H1 (cell line): ENCODE results near the gene TFR2. TPM values are rescaled to one million over a fixed set of nuclear protein-coding genes. Genes with fewer than 3 reads are reported as not detected.

Experiments used
- CTCF ChIA-PET: fragments of 300-600 bp; sonication (Branson Sonifier 250); formaldehyde crosslinking; loops from one replicate; lab custom pipeline; 2021; ENCODE audit not compliant: partially characterized antibody; lab: Charles Lee
- POLR2A ChIA-PET: fragments of 300-600 bp; sonication (Branson Sonifier 250); formaldehyde crosslinking; loops from one replicate; lab custom pipeline; 2021; ENCODE audit warnings: inconsistent platforms; ENCODE audit not compliant: partially characterized antibody; lab: Charles Lee
- DNase-seq, 2 experiments: peaks; one replicate each; pipeline versions ENCODE4 v3.0.0 to v3.0.0-alpha.2; 2010 to 2022; ENCODE audit warnings: low spot score in 2 of 2, low read depth in 1 of 2, mixed read lengths in 1 of 2
- FAIRE-seq: peaks from 2 replicates; lab custom pipeline; 2011; peaks lifted over from hg19 to GRCh38; lab: Jason Lieb, UNC
- H2AFZ ChIP-seq: 2 replicates; pipeline ENCODE4 v1.8.1; 2012; ENCODE audit warnings: low read length, inconsistent platforms
- H2AK5ac ChIP-seq: 2 replicates; pipeline ENCODE4 v1.6.1; 2013; ENCODE audit warnings: low read depth, low read length
- H2BK120ac ChIP-seq: replicated peaks from 2 replicates; pipeline ENCODE3; 2013; ENCODE audit warnings: low read depth, low read length, inconsistent platforms
- H2BK12ac ChIP-seq: 2 replicates; pipeline ENCODE4 v1.6.1; 2013; ENCODE audit warnings: low read depth, low read length
- H2BK15ac ChIP-seq: 2 replicates; pipeline ENCODE4 v1.6.1; 2013; ENCODE audit warnings: low read length
- H2BK20ac ChIP-seq: 2 replicates; pipeline ENCODE4 v1.6.1; 2013; ENCODE audit warnings: low read length
- H2BK5ac ChIP-seq: 2 replicates; pipeline ENCODE4 v1.6.1; 2013; ENCODE audit warnings: low read depth, low read length
- H3K14ac ChIP-seq: 2 replicates; pipeline ENCODE4 v1.6.1; 2013; ENCODE audit warnings: inconsistent platforms; ENCODE audit not compliant: insufficient read length
- H3K18ac ChIP-seq: 2 replicates; pipeline ENCODE4 v1.6.1; 2013; ENCODE audit warnings: low read length; ENCODE audit errors: extremely low read depth
- H3K23ac ChIP-seq: 2 replicates; pipeline ENCODE4 v1.6.1; 2013; ENCODE audit warnings: inconsistent platforms; ENCODE audit not compliant: insufficient read length
- H3K23me2 ChIP-seq: 2 replicates; pipeline ENCODE4 v1.6.1; 2013; ENCODE audit warnings: low read depth, low read length
- H3K27ac ChIP-seq: 2 replicates; pipeline ENCODE4 v1.6.1; 2011; ENCODE audit warnings: low read depth, low read length, inconsistent platforms
- H3K27me3 ChIP-seq, 4 experiments: replicated peaks in 1 of 4; 1 replicate in 1 of 4; 2 replicates in 3 of 4; pipeline versions ENCODE4 v1.6.1 to v1.8.1; 2011 to 2013; ENCODE audit warnings: low read length in 3 of 4, mild to moderate bottlenecking in 3 of 4, inconsistent platforms in 2 of 4, mixed read lengths in 2 of 4, moderate library complexity in 1 of 4; ENCODE audit not compliant: control insufficient read depth in 3 of 4, insufficient read depth in 3 of 4; ENCODE audit errors: extremely low read depth in 1 of 4
- H3K36me3 ChIP-seq, 4 experiments: 2 replicates each; pipeline versions ENCODE4 v1.6.1 to v1.8.1; 2011 to 2013; ENCODE audit warnings: mild to moderate bottlenecking in 4 of 4, low read length in 3 of 4, moderate library complexity in 2 of 4, control low read depth in 1 of 4, inconsistent platforms in 1 of 4; ENCODE audit not compliant: insufficient read depth in 4 of 4, control insufficient read depth in 2 of 4
- H3K4ac ChIP-seq: replicated peaks from 2 replicates; pipeline ENCODE3; 2013; ENCODE audit warnings: low read length, low read depth, mixed read lengths, inconsistent platforms; ENCODE audit not compliant: insufficient read length
- H3K4me1 ChIP-seq, 4 experiments: replicated peaks in 1 of 4; 1 replicate in 1 of 4; 2 replicates in 3 of 4; pipeline versions ENCODE4 v1.6.1 to v1.8.1; 2011 to 2013; ENCODE audit warnings: low read length in 3 of 4, inconsistent platforms in 2 of 4, mixed read lengths in 1 of 4; ENCODE audit not compliant: insufficient read depth in 4 of 4, control insufficient read depth in 3 of 4
- H3K4me2 ChIP-seq, 2 experiments: 2 replicates each; pipeline versions ENCODE4 v1.6.1 to v1.8.1; 2011 to 2013; ENCODE audit warnings: low read depth in 2 of 2, low read length in 2 of 2, control low read depth in 1 of 2, inconsistent platforms in 1 of 2, mild to moderate bottlenecking in 1 of 2; ENCODE audit not compliant: insufficient read depth in 1 of 2
- H3K4me3 ChIP-seq, 4 experiments: fragments of 200-600, 300-600 bp in 1 of 4; sonication (generic), shearing (Covaris generic), sonication (Bioruptor Twin) in 1 of 4; 2 replicates each; pipeline versions ENCODE4 v1.5.1 to v1.8.1; 2011 to 2016; ENCODE audit warnings: low read length in 4 of 4, low read depth in 3 of 4, control low read depth in 2 of 4, inconsistent platforms in 2 of 4, mild to moderate bottlenecking in 2 of 4, mixed read lengths in 1 of 4, moderate library complexity in 1 of 4; ENCODE audit not compliant: insufficient read depth in 2 of 4; ENCODE audit errors: extremely low read depth in 1 of 4
- H3K56ac ChIP-seq: replicated peaks from 2 replicates; pipeline ENCODE3; 2013; ENCODE audit warnings: low read depth, mild to moderate bottlenecking, mixed read lengths, low read length, inconsistent platforms; ENCODE audit not compliant: insufficient read length
- H3K79me1 ChIP-seq: 2 replicates; pipeline ENCODE4 v1.6.1; 2013; ENCODE audit warnings: low read depth, low read length, control low read depth
- H3K79me2 ChIP-seq, 2 experiments: 2 replicates each; pipeline versions ENCODE4 v1.6.1 to v1.8.1; 2012 to 2013; ENCODE audit warnings: low read length in 2 of 2, mild to moderate bottlenecking in 2 of 2, inconsistent platforms in 1 of 2; ENCODE audit not compliant: insufficient read depth in 2 of 2, control insufficient read depth in 1 of 2
- H3K9ac ChIP-seq, 4 experiments: replicated peaks in 1 of 4; 1 replicate in 1 of 4; 2 replicates in 3 of 4; pipeline versions ENCODE4 v1.6.1 to v1.8.1; 2011 to 2013; ENCODE audit warnings: low read depth in 3 of 4, low read length in 3 of 4, control low read depth in 2 of 4, mild to moderate bottlenecking in 2 of 4, moderate library complexity in 2 of 4, inconsistent platforms in 1 of 4; ENCODE audit errors: extremely low read depth in 1 of 4
- H3K9me3 ChIP-seq, 2 experiments: 2 replicates each; pipeline versions ENCODE4 v1.6.1 to v1.8.1; 2012 to 2013; ENCODE audit warnings: mild to moderate bottlenecking in 2 of 2, moderate library complexity in 2 of 2, control low read depth in 1 of 2, inconsistent platforms in 1 of 2, low read depth in 1 of 2, low read length in 1 of 2, mixed read lengths in 1 of 2; ENCODE audit not compliant: insufficient read depth in 2 of 2
- H4K20me1 ChIP-seq, 2 experiments: replicated peaks in 1 of 2; 2 replicates each; pipeline versions ENCODE3 to v1.8.1; 2011 to 2013; ENCODE audit warnings: inconsistent platforms in 2 of 2, low read length in 2 of 2, mild to moderate bottlenecking in 1 of 2; ENCODE audit not compliant: insufficient read depth in 2 of 2, control insufficient read depth in 1 of 2
- H4K5ac ChIP-seq: 2 replicates; pipeline ENCODE4 v1.6.1; 2013; ENCODE audit warnings: low read length, low read depth, mixed read lengths, inconsistent platforms; ENCODE audit not compliant: insufficient read length
- H4K8ac ChIP-seq: 2 replicates; pipeline ENCODE4 v1.8.0; 2013; ENCODE audit warnings: mild to moderate bottlenecking, moderate library complexity, low read length, inconsistent platforms; ENCODE audit not compliant: insufficient read depth; ENCODE audit errors: extremely low read depth
- H4K91ac ChIP-seq: replicated peaks from 2 replicates; pipeline ENCODE3; 2013; ENCODE audit warnings: low read length, mixed read lengths, inconsistent platforms; ENCODE audit not compliant: insufficient read length
- WGBS, 2 experiments: shearing (Covaris generic) in 1 of 2; methylation state at CpG; one replicate each; pipeline versions ENCODE4 v1.1.6 to v1.1.7; 2013 to 2015; ENCODE audit warnings: low lambda C conversion rate in 2 of 2, mixed read lengths in 2 of 2, inconsistent platforms in 1 of 2, low coverage in 1 of 2, missing lambda C conversion rate in 1 of 2; ENCODE audit not compliant: insufficient replicate concordance in 2 of 2, insufficient coverage in 1 of 2, insufficient read length in 1 of 2; ENCODE audit errors: extremely low coverage in 1 of 2, missing lambda C conversion rate in 1 of 2; 5-methylcytosine and 5-hydroxymethylcytosine counted together
- polyA plus RNA-seq, 7 experiments: library from polyadenylated mRNA; depleted of rRNA in 3 of 7; stranded (reverse) in 5 of 7; unstranded in 2 of 7; fragments of >200 nt in 5 of 7; fragments of 200-250 nt in 2 of 7; gene quantifications; 1 replicate in 5 of 7; 2 replicates in 1 of 7; 4 replicates in 1 of 7; pipeline versions ENCODE4 v1.2.1 to v1.2.3, GENCODE V29; 2011 to 2013; ENCODE audit warnings: missing spikeins in 2 of 7, mixed read lengths in 2 of 7
- total RNA-seq: library from RNA; stranded (reverse); fragmentation: NEBNext Ultra II Directional; extraction: Animal tissue kit (Norgen Biotek cat#: 25700); gene quantifications from 2 replicates; pipeline ENCODE4 v1.2.1, GENCODE V29; 2021

Gene TFR2
- total and polyA plus RNA-seq, 2 of the 8 experiments (the other 6 are each of a cell fraction or from before 2014, with no cell fraction given), result 4.6 to 5.7 TPM

GRCh38 chr7:100627238-100627549 lies 14.2 kb downstream of the TFR2 start:
- Histone ChIP-seq H4K8ac (peak overlapping the region; percentile 57; the same call in 1 of the 2 replicates), H4K20me1 (peaks cover 0 to 2% of the 10 kb centered on the region in 2 experiments), H3K23me2 (peaks cover 4% of the 10 kb centered on the region; the same call in 1 of the 2 replicates), H3K79me2 (no peaks in the 10 kb centered on the region), H3K4me1 (peaks cover 0 to 11% (median 6%) of the 10 kb centered on the region in 4 experiments; a peak in 6 of 7 replicates), H3K79me1 (no peaks in the 10 kb centered on the region), H3K14ac (no peak overlapping the region), H2BK20ac (no peak overlapping the region; the same call in 1 of the 2 replicates), H3K23ac (no peak overlapping the region), H3K27ac (no peak overlapping the region), H3K36me3 (no peaks in the 10 kb centered on the region), H2AK5ac (no peak overlapping the region; the same call in 1 of the 2 replicates), H2BK15ac (0 out of 2 replicates have a peak overlapping the region, but pooled peaks have one; percentile 34), H3K4me3 (peak overlapping the region in 1 of 4 experiments; percentile 63; a peak in 4 of 8 replicates), H3K9me3 (no peaks in the 10 kb centered on the region), H3K27me3 (peaks cover 0 to 9% (median 4%) of the 10 kb centered on the region in 4 experiments; a peak in 5 of 7 replicates), H3K18ac (peak overlapping the region; percentile 24), H4K5ac (no peak overlapping the region), H2BK5ac (no peak overlapping the region), H2BK12ac (no peak overlapping the region), H2BK120ac (no peak overlapping the region), H2AFZ (no peak overlapping the region), H3K56ac (no peak overlapping the region), H4K91ac (peak overlapping the region; percentile 85), H3K4me2 (peak overlapping the region; percentile 59 to 83), H3K9ac (no peak overlapping the region), H3K4ac (peak overlapping the region; percentile 85)
- FAIRE-seq (no peak), DNase-seq (peak in 1 of 2 experiments; percentile 58)
- WGBS, 2 experiments, result 89% methylated on average over 19 of the region's 21 CpGs; no CpG with 5 or more reads in 1 of the 2 experiments
- POLR2A ChIA-PET, result interaction anchor here (0.6 to 2.4 kb wide), 8 partner anchors 13 to 198 kb away, joined by 3 to 8 read pairs (median 4); partner anchors contain the start of genes ACTL6B, MEPCE and MOSPD3
- CTCF ChIA-PET, result interaction anchor here (0.5 to 2.2 kb wide), 9 partner anchors 7 to 224 kb away, joined by 3 to 19 read pairs (median 4); partner anchors contain the start of gene MOSPD3
